ENCODE results near the gene ARMC9. TPM values are rescaled to one million over a fixed set of nuclear protein-coding genes. Genes with fewer than 3 reads are reported as not detected.

ARMC9 gene
- total RNA-seq, 1 donor from 2014 or later, result 3.3 TPM

DNA sequence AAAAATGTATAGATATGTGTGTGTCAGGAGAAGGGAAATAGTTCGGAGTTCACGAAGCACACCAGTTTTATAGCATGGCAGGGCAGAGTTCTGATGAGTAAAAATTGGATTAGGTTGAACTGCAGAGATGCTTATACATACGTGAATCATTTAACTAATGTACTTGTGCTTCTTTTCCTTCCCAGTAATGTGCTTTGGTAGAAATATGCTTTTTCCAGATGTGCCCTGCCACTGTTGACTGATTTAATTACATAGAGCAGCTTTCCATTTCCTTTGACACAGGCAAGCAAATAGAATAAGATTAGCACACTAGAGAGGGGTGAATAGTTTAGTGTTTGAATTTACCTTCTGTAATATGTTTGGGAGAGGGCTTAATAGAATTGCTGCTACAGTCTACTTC is 28.9 kb upstream of the ARMC9 start:
- intact Hi-C loops (cut with DNase I), result no loop called here
- Histone ChIP-seq H3K36me3 (peaks cover 24 to 40% of the 10 kb centered on the region in 2 donors), H3K9me3 (no peaks in the 10 kb centered on the region), H3K27me3 (no peaks in the 10 kb centered on the region), H3K4me3 (no peak overlapping the region), H3K4me1 (no peaks in the 10 kb centered on the region), H3K27ac (no peak overlapping the region)
- TF ChIP-seq, protein P1, sequence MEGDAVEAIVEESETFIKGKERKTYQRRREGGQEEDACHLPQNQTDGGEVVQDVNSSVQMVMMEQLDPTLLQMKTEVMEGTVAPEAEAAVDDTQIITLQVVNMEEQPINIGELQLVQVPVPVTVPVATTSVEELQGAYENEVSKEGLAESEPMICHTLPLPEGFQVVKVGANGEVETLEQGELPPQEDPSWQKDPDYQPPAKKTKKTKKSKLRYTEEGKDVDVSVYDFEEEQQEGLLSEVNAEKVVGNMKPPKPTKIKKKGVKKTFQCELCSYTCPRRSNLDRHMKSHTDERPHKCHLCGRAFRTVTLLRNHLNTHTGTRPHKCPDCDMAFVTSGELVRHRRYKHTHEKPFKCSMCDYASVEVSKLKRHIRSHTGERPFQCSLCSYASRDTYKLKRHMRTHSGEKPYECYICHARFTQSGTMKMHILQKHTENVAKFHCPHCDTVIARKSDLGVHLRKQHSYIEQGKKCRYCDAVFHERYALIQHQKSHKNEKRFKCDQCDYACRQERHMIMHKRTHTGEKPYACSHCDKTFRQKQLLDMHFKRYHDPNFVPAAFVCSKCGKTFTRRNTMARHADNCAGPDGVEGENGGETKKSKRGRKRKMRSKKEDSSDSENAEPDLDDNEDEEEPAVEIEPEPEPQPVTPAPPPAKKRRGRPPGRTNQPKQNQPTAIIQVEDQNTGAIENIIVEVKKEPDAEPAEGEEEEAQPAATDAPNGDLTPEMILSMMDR (IDR thresholded peaks at IDR 0.05), result no peak
- no peak for DNase-seq (ENCODE audit: low spot score in 2 of 2)

DNA sequence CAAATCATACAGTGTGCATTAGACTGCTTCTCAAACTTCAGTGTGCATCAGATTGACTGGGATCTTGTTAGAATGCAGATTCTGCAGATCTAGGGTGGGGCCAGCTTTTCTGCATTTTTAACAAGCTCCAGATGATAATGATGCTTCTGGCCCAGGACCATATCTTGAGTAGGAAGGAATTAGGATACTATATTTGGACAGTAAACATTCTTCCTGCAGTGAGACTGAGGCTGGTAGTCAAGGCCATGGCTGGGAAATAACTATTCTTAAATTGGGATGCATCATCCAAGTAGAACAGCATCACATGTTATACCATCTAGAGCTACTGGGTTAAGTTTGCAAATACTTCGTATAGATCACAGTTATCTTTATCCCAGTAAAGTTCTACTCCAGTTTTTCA is 28.4 kb upstream of the ARMC9 start:
- H3K4me3 ChIP-seq, result no peak overlapping the region
- H3K9me3 ChIP-seq, result no peaks in the 10 kb centered on the region
- no peaks in the 10 kb centered on the region for H3K27me3 ChIP-seq
- H3K27ac ChIP-seq, result no peak overlapping the region
- TF ChIP-seq, protein P1 (IDR thresholded peaks at IDR 0.05), result no peak
- H3K36me3 ChIP-seq, result peaks cover 24 to 44% of the 10 kb centered on the region in 2 donors
- H3K4me1 ChIP-seq, result no peaks in the 10 kb centered on the region
- intact Hi-C loops (cut with DNase I), result no loop called here
- DNase-seq (ENCODE audit: low spot score in 2 of 2), result no peak

DNA sequence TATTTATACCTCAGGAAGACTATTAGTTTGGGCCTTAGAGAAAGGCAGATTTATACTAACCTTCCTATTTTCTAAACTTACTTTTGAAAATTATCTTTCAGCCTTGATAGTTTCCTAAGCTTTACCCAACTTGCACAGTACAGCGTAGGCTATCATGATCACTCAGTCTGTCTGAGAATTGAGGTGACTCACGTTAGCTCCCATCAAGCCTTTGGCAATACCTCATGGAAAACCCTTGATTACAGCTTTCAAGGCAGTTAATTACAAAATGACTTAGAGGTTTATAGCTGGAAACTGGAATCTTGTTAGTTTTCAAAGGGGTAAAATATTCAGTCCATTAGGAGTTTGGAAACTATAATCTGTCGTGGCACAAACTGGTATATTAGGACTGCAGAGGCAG is 26.4 kb upstream of the ARMC9 start:
- Histone ChIP-seq H3K27ac (no peak overlapping the region), H3K4me3 (no peak overlapping the region), H3K4me1 (no peaks in the 10 kb centered on the region), H3K27me3 (no peaks in the 10 kb centered on the region), H3K36me3 (peaks cover 12 to 37% of the 10 kb centered on the region in 2 donors), H3K9me3 (no peaks in the 10 kb centered on the region)
- intact Hi-C loops (cut with DNase I), result no loop called here
- DNase-seq (ENCODE audit: low spot score in 2 of 2), result no peak
- TF ChIP-seq, protein P1 (IDR thresholded peaks at IDR 0.05), result no peak

DNA sequence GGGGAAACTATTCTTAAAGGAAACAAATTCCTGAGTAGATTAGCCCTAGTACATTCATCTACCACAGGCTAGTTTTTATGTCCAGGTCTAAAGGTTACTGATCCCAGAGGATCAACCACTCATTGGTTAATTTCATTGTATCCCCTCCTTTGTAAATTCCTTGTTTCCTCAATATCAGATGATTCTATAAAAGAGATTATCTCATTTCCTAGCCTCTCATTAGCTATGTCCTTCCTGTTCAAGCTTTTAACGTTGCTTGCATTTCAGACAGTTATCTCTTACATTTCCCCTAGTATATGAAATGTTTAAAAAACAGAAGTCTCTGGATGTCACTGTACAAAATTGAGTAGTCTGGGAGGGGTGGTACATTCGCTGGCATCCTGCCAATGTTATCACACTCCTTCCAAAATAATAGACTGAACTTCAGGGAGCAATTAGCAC is 24.2 kb upstream of the ARMC9 start:
- H3K9me3 ChIP-seq, result no peaks in the 10 kb centered on the region
- TF ChIP-seq, protein P1 (IDR thresholded peaks at IDR 0.05), result no peak
- no peaks in the 10 kb centered on the region for H3K4me1 ChIP-seq
- no peaks in the 10 kb centered on the region for H3K27me3 ChIP-seq
- DNase-seq (ENCODE audit: low spot score in 2 of 2), result no peak
- intact Hi-C loops (cut with DNase I), result no loop called here
- H3K36me3 ChIP-seq, result peaks cover 7 to 26% of the 10 kb centered on the region in 2 donors
- H3K27ac ChIP-seq, result peak overlapping the region in 1 of 2 donors; percentile 1
- no peak overlapping the region for H3K4me3 ChIP-seq

DNA sequence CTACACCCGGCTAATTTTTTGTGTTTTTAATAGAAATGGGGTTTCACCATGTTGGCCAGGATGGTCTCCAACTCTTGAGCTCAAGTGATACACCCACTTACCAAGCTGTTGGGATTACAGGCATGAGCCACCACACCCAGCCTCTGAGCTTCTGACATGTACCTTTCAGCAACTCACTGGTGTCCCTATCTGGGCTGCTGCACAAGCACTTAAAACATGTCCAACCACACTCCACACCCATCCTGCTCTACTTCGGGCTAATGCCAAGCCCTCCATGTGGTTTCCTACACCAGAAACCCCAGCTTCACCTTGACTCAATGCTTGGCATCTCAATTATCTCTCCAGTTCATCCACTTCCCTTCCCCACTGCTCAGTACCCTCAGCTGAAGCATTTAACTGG is 22.4 kb upstream of the ARMC9 start:
- Histone ChIP-seq H3K4me3 (no peak overlapping the region), H3K4me1 (no peaks in the 10 kb centered on the region), H3K36me3 (peaks cover 7 to 26% of the 10 kb centered on the region in 2 donors), H3K27ac (no peak overlapping the region), H3K27me3 (no peaks in the 10 kb centered on the region), H3K9me3 (no peaks in the 10 kb centered on the region)
- TF ChIP-seq, protein P1 (IDR thresholded peaks at IDR 0.05), result no peak
- intact Hi-C loops (cut with DNase I), result no loop called here
- DNase-seq (ENCODE audit: low spot score in 2 of 2), result no peak
